ENCODE results near the gene FLT1. TPM values are rescaled to one million over a fixed set of nuclear protein-coding genes. Genes with fewer than 3 reads are reported as not detected.

Gene FLT1
- total and polyA plus RNA-seq, 7 donors = 9.0 to 38.6 (median 15.6) TPM

GRCh38 chr13:28510542-28510941, 15.6 kb upstream of the FLT1 start:
- Histone ChIP-seq H3K9me3 (no peaks in the 10 kb centered on the region), H3K4me1 (no peaks in the 10 kb centered on the region), H3K4me3 (no peak overlapping the region), H3K27ac (no peak overlapping the region), H3K27me3 (ENCODE audit: insufficient read depth in 3 of 3, low read length in 2 of 3) (no peaks in the 10 kb centered on the region), H3K36me3 (ENCODE audit: insufficient read depth in 1 of 2, low read depth in 1 of 2) (no peaks in the 10 kb centered on the region)
- intact Hi-C loops (cut with DNase I) = no loop called here
- TF ChIP-seq CTCF (IDR thresholded peaks at IDR 0.05) = no peak
- DNase-seq = no peak
- WGBS, 3 donors = 59 to 70% (median 65%) methylated on average over 1 of the region's 1 CpG
- ATAC-seq = no peak

GRCh38 chr13:28510066-28510465, 15.1 kb upstream of the FLT1 start:
- no peaks in the 10 kb centered on the region for H3K27me3 ChIP-seq (ENCODE audit: insufficient read depth in 3 of 3, low read length in 2 of 3)
- H3K4me1 ChIP-seq = no peaks in the 10 kb centered on the region
- no peak for ATAC-seq
- intact Hi-C loops (cut with DNase I) = no loop called here
- no peak overlapping the region for H3K27ac ChIP-seq
- no peaks in the 10 kb centered on the region for H3K36me3 ChIP-seq (ENCODE audit: insufficient read depth in 1 of 2, low read depth in 1 of 2)
- H3K4me3 ChIP-seq = no peak overlapping the region
- no peak for TF ChIP-seq CTCF (IDR thresholded peaks at IDR 0.05)
- H3K9me3 ChIP-seq = no peaks in the 10 kb centered on the region
- no peak for DNase-seq

- 57 to 60% (median 58%) methylated on average over 7 of the region's 7 CpGs for WGBS, 3 donors
- intact Hi-C loops (cut with DNase I) = no loop called here
- Histone ChIP-seq H3K4me1 (no peaks in the 10 kb centered on the region), H3K4me3 (no peak overlapping the region), H3K27ac (no peak overlapping the region), H3K9me3 (no peaks in the 10 kb centered on the region), H3K36me3 (ENCODE audit: insufficient read depth in 1 of 2, low read depth in 1 of 2) (no peaks in the 10 kb centered on the region), H3K27me3 (ENCODE audit: insufficient read depth in 3 of 3, low read length in 2 of 3) (no peaks in the 10 kb centered on the region)
- ATAC-seq = no peak
- TF ChIP-seq CTCF (IDR thresholded peaks at IDR 0.05) = no peak
- DNase-seq = no peak
These were observed 10.7 kb upstream of the FLT1 start for GRCh38 chr13:28505543-28506135.

GRCh38 chr13:28503182-28503967, 8.4 kb upstream of the FLT1 start:
- DNase-seq = no peak
- WGBS, 3 donors = 64 to 78% (median 67%) methylated on average over 6 of the region's 6 CpGs
- intact Hi-C loops (cut with DNase I) = no loop called here
- Histone ChIP-seq H3K9me3 (no peaks in the 10 kb centered on the region), H3K4me3 (no peak overlapping the region), H3K4me1 (no peaks in the 10 kb centered on the region), H3K27me3 (ENCODE audit: insufficient read depth in 3 of 3, low read length in 2 of 3) (peaks cover 0 to 9% (median 0%) of the 10 kb centered on the region in 3 donors), H3K27ac (no peak overlapping the region), H3K36me3 (ENCODE audit: insufficient read depth in 1 of 2, low read depth in 1 of 2) (no peaks in the 10 kb centered on the region)
- TF ChIP-seq CTCF (IDR thresholded peaks at IDR 0.05) = no peak
- no peak for ATAC-seq

Data from psoas muscle (tissue), 8 donors.